Nephron (organoid): ENCODE results near the gene DCAF15.

Experiments used
- H3K27ac Mint-ChIP-seq, 3 experiments: 2 replicates each; pipeline ENCODE4 v1.8.0; 2020; ENCODE audit warnings: mixed read lengths in 3 of 3, mild to moderate bottlenecking in 2 of 3, moderate library complexity in 1 of 3
- H3K27me3 Mint-ChIP-seq: 2 replicates; pipeline ENCODE4 v1.8.0; 2021; ENCODE audit warnings: low read depth, mild to moderate bottlenecking, moderate library complexity, mixed read lengths
- H3K36me3 Mint-ChIP-seq: 2 replicates; pipeline ENCODE4 v1.8.0; 2020; ENCODE audit warnings: low read depth, mixed read lengths
- H3K4me1 Mint-ChIP-seq: 2 replicates; pipeline ENCODE4 v1.8.0; 2020; ENCODE audit warnings: mixed read lengths
- H3K4me3 Mint-ChIP-seq, 3 experiments: 2 replicates each; pipeline ENCODE4 v1.8.0; 2020; ENCODE audit warnings: mild to moderate bottlenecking in 3 of 3, mixed read lengths in 3 of 3, moderate library complexity in 2 of 3
- H3K9me3 Mint-ChIP-seq: 2 replicates; pipeline ENCODE4 v1.8.0; 2020; ENCODE audit warnings: mixed read lengths
- TF ChIP-seq, protein P1 (sequence below), 3 experiments: fragments of 200-600 bp; sonication (generic); IDR thresholded peaks; one replicate each; pipeline ENCODE4 v1.5.0; 2021; ENCODE audit warnings: antibody characterized with exemption in 3 of 3; ENCODE audit not compliant: unreplicated experiment in 3 of 3

The DCAF15 gene

GRCh38 chr19:14005349-14006084 is 53.2 kb downstream of the DCAF15 start:
- Mint-ChIP-seq H3K27ac (peak overlapping the region; percentile 94 to 99 (median 98)), H3K27me3 (no peaks in the 10 kb centered on the region), H3K4me3 (peak overlapping the region; percentile 90 to 95 (median 93)), H3K9me3 (peaks cover 2% of the 10 kb centered on the region), H3K36me3 (peaks cover 6% of the 10 kb centered on the region), H3K4me1 (peaks cover 27% of the 10 kb centered on the region)
- TF ChIP-seq, protein P1, sequence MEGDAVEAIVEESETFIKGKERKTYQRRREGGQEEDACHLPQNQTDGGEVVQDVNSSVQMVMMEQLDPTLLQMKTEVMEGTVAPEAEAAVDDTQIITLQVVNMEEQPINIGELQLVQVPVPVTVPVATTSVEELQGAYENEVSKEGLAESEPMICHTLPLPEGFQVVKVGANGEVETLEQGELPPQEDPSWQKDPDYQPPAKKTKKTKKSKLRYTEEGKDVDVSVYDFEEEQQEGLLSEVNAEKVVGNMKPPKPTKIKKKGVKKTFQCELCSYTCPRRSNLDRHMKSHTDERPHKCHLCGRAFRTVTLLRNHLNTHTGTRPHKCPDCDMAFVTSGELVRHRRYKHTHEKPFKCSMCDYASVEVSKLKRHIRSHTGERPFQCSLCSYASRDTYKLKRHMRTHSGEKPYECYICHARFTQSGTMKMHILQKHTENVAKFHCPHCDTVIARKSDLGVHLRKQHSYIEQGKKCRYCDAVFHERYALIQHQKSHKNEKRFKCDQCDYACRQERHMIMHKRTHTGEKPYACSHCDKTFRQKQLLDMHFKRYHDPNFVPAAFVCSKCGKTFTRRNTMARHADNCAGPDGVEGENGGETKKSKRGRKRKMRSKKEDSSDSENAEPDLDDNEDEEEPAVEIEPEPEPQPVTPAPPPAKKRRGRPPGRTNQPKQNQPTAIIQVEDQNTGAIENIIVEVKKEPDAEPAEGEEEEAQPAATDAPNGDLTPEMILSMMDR (IDR thresholded peaks at IDR 0.05; ENCODE audit: unreplicated experiment in 3 of 3) = no peak

DNA sequence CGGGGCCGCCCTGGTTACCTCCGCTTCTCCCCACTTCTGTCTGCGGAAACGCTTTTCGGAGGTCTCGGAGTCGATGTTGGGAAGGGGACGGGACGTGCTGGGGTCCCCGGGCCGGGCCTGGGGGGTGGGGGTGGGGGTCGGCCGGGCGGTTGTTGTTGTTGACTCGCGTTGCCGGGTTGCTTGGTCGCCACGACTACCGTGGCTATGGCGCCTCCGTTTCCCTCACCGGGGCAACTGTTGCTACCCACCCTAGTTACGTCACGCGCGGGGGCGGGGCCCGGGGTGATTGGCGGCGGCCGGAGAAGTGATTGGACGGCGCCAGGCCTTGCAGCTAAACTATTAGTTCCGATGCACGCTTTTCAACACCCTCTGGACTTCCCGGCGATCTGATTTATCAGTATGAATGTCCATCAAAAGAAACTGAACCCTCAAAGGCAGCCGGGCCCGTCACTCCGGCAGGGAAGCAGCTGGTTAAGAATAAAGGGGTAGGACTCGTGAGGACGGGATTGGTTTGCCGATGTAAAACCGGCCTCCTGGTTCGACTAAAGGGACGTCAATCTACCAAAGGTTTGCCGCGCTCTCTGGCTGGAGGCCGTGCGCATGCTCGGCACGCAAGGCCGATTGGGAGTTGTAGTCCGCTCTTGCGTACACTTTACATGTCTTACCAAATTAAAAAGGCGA is 53.9 kb downstream of the DCAF15 start, which contains the start of gene RFX1:
Gene RFX1, minus strand, starts transcription at position 236 of the 681 bp plus-strand sequence. CDS start 12,477 bp downstream, outside the sequence.
- no peaks in the 10 kb centered on the region for H3K27me3 Mint-ChIP-seq
- H3K9me3 Mint-ChIP-seq = no peaks in the 10 kb centered on the region
- H3K27ac Mint-ChIP-seq = peak within 1 kb of the TSS; percentile 98 to 100 (median 99)
- peaks cover under 1% of the 10 kb centered on the region for H3K36me3 Mint-ChIP-seq
- H3K4me3 Mint-ChIP-seq = peak within 1 kb of the TSS; percentile 90 to 95 (median 93)
- TF ChIP-seq, protein P1 (IDR thresholded peaks at IDR 0.05; ENCODE audit: unreplicated experiment in 3 of 3) = no peak
- peaks cover 23% of the 10 kb centered on the region for H3K4me1 Mint-ChIP-seq

DNA sequence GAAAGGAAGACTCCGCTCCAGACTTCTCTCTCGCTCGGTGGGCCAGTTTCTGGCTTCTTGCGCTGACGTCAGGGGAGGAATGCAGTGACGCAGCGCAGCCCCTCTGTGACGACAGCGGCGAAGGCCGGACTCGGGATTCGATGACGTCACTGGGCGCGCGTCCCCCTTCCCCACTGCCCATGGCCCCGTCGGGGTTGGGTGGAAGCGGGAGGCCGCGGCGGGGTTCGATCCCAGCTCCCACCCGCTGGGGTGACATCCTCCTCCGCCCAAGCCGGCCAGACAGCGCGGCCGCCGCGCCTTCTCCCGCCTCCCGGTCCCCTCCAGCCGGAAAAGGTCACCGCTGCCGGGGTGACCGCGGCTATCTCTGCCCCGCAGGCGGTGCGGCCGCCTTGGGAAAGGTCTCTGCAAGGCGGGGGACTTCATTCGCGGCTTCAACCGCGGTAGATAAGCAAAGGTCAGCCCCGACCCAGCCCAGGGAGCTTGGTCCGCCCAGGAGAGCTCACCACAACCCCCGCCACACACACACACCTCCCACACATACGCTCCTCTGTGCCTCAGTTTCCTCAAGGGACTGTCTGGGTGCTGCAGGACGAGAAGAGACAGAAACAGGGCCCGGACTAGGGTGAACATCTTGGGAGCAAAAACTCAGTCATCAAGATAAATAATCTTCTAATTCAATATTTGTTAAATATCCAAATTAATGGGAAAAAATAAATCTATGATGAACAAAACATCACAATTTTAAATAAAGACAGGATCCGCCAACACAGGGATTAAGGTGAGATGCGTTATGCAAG is 54.7 kb downstream of the DCAF15 start:
- Mint-ChIP-seq H3K27ac (peak overlapping the region; percentile 98 to 100 (median 99)), H3K9me3 (no peaks in the 10 kb centered on the region), H3K4me3 (peak overlapping the region; percentile 90 to 95 (median 93)), H3K4me1 (peaks cover 23% of the 10 kb centered on the region), H3K36me3 (no peaks in the 10 kb centered on the region), H3K27me3 (no peaks in the 10 kb centered on the region)
- TF ChIP-seq, protein P1 (IDR thresholded peaks at IDR 0.05; ENCODE audit: unreplicated experiment in 3 of 3) = no peak
